WI38 (cell line): Measurements from ENCODE around the gene PAAF1.

Experiments used
- H3K4me3 ChIP-seq: 2 replicates; pipeline ENCODE4 v1.5.1; 2011; ENCODE audit warnings: low read depth, mild to moderate bottlenecking, control low read depth, low read length
- TF ChIP-seq, protein P1 (sequence below): IDR thresholded peaks from 2 replicates; pipeline ENCODE4 v1.5.1; 2012; ENCODE audit warnings: low read depth, mild to moderate bottlenecking, control low read depth, low read length

Gene PAAF1

DNA sequence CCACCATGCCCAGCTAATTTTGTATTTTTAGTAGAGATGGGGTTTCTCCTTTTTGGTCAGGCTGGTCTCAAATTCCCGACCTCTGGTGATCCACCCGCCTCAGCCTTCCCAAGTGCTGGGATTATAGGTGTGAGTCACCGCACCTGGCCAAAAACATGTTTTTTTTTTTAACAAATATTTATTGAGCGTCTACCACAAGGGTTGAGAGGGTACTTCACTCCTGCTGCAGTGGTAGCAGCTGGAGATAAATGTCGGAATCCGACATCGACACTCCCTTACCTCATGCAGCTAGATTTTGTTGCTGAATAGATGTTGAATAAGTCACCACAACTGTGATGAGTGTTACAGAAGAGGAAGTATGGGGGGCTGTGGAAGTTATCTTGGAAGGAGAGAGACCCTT, 75.0 kb downstream of the PAAF1 start:
- TF ChIP-seq, protein P1, sequence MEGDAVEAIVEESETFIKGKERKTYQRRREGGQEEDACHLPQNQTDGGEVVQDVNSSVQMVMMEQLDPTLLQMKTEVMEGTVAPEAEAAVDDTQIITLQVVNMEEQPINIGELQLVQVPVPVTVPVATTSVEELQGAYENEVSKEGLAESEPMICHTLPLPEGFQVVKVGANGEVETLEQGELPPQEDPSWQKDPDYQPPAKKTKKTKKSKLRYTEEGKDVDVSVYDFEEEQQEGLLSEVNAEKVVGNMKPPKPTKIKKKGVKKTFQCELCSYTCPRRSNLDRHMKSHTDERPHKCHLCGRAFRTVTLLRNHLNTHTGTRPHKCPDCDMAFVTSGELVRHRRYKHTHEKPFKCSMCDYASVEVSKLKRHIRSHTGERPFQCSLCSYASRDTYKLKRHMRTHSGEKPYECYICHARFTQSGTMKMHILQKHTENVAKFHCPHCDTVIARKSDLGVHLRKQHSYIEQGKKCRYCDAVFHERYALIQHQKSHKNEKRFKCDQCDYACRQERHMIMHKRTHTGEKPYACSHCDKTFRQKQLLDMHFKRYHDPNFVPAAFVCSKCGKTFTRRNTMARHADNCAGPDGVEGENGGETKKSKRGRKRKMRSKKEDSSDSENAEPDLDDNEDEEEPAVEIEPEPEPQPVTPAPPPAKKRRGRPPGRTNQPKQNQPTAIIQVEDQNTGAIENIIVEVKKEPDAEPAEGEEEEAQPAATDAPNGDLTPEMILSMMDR: no peak
- H3K4me3 ChIP-seq: no peak overlapping the region

DNA sequence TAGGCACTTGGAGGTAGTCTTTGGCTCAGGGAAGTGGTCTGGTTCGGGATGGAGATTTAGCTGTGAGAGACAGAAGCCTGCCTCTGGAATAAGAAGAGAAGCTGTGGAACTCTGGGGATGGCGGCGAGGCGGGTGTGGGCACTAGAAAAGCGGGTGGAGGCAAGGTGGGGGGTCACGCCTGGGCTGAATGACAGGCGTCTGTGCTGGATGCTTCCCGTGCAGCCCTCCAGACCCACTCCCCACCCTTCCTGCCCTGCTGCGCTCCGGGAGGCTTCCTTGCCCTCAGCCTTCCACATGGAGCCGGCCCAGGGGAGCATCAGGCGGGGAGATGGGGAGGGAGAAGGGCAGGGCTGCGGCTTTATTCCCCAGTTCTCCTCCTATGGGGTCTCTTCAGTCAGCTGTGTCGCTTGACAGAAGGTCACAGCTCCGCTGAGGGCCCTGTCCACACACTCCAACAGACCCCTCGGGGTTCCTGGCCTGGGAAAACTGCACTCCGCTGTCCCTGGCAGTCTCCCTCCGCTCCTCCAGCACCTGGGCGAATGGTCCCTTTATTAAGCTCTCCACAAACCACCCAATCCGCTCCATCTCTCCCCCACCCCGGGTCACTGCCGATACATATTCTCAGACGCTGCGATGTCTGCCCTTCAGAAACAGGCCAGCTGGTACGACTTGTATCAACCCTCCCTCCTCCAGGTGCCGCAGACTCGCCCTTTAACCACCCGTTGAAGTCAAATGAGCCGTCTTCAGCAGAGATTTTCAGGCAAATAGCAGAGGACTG, 80.3 kb downstream of the PAAF1 start:
- no peak overlapping the region for H3K4me3 ChIP-seq
- TF ChIP-seq, protein P1: no peak

DNA sequence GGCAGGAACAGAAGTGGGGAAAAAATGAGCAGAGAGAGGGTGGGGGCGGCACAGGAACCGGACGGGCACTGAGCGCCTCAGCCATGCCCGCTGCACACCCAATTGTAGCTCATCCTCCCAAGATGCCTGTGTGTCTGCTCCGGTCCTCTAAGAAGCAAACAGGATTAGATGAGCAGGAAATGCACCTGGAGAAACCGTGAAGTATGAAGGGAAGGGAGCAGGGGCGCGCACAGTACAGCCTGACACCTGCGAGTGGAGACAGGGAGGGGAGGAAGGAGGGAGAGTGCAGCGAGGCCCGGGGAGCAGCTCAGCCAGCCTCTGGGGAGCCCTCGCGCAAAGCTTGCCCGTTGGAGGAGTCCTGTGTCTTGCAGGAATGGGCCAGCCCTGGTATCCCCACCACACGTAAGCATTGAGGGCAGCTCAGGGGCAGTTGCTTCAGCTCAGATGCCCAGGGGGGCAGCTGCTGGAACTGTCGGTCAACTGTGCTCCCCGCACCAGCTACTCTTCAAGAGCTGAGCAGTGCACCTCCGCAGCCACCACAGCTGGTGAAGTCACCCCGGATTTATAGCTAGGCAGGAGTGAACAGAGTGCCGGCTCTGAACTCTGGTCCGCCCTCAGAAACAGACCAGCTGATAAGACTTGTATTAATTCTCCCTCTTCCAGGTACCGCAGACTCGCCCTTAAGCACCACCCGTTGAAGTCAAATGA, 81.0 kb downstream of the PAAF1 start:
- no peak overlapping the region for H3K4me3 ChIP-seq
- TF ChIP-seq, protein P1: no peak

DNA sequence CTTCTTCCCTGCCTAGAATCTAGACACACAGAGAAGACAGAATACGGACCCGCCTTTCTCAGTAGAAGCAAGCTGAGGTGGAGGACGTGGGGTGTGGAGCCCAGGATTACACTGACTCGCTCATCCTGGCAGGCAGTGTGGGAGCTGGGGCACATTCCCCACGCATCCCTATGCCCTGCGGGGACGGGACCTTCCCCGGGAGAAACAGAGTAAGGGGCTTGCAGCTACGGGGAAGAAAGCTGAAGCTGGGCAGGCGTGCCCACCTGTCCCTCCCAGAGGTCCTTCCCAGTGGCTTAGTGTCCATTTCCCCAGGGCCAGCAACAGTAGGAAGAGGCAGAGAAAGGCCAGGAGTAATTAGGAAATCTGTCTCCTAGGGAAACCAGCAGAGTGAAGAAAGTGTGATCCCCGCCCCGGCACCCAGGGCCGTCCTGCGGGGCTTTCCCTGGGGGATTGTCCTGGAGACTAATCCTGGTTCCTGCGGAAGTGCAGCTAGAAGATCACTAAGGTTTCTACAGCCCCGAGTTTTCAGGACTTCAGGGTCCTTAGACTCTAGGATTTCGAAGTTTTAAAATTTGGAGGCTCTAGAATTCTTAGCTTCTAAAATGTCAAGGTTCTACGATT, 81.8 kb downstream of the PAAF1 start:
- TF ChIP-seq, protein P1: no peak
- no peak overlapping the region for H3K4me3 ChIP-seq

DNA sequence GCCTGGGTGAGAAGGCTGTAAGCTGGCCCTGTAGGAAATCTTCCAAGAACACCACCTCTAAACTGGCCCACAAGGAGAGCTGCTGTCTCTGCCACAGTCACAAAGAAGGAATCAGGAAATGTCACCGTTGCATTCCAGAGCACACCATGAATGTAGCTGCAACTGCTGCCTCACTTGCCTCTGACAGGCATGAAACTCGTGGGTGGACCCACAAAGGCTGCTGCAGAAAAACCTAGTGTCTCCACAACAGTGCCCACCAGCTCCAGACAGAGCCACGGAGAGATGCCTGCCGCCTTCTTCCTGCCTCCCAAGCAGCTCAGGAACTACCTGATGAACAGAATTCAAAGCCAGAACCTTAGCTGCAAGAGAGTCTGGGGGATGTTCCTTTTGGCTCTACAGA, 84.5 kb downstream of the PAAF1 start:
- no peak overlapping the region for H3K4me3 ChIP-seq
- TF ChIP-seq, protein P1: no peak

DNA sequence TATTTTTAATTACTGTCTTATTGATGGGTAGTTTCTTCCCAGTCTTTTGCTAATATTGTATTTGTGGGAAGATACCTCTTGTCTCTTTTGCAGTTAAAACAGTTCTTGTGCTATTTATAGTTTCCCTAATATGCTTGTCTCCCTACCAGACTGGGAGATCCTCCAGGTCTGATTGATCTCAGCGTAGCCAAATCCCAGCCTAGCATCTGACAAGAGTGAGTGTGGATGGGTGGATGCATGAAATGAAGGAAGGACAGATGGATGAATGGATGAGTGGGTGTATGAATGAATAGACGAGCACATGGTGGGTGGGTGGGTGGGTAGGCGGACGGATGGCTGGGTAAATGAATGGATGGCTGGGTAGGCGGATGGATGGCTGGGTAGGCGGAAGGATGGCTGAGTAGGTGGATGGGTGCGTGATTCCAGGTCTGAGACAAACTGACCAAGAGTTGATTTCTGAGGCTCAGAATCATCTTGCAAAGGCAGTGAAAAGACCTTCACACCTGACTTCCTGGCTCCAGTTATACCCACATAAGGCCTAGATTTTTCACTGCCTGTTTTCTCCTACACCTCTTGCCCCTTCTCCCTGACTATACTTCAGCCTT, 85.4 kb downstream of the PAAF1 start:
- H3K4me3 ChIP-seq: no peak overlapping the region
- TF ChIP-seq, protein P1: no peak
